Astrocyte (in vitro differentiated cells and primary cell): ENCODE data around the gene ASPN. TPM values are rescaled to one million over a fixed set of nuclear protein-coding genes. Genes with fewer than 3 reads are reported as not detected.

Source experiments
- DNase-seq: peaks from one replicate; pipeline ENCODE4 v3.0.0-alpha.2; 2010; ENCODE audit warnings: low read depth
- FAIRE-seq: peaks from 2 replicates; lab custom pipeline; 2011; peaks lifted over from hg19 to GRCh38; lab: Jason Lieb, UNC
- H2AFZ ChIP-seq: 2 replicates; pipeline ENCODE4 v1.6.0; 2012; ENCODE audit warnings: low read depth, low read length, inconsistent platforms
- H3K27ac ChIP-seq: 2 replicates; pipeline ENCODE4 v1.5.1; 2011; ENCODE audit warnings: low read depth, low read length, inconsistent platforms
- H3K27me3 ChIP-seq: 2 replicates; pipeline ENCODE4 v1.6.0; 2011; ENCODE audit warnings: low read length, inconsistent platforms; ENCODE audit not compliant: insufficient read depth
- H3K36me3 ChIP-seq: 2 replicates; pipeline ENCODE4 v1.5.1; 2011; ENCODE audit warnings: low read length, inconsistent platforms; ENCODE audit not compliant: insufficient read depth
- H3K4me1 ChIP-seq: 2 replicates; pipeline ENCODE4 v1.5.1; 2011; ENCODE audit warnings: low read length, inconsistent platforms; ENCODE audit not compliant: insufficient read depth
- H3K4me2 ChIP-seq: 2 replicates; pipeline ENCODE4 v1.6.0; 2012; ENCODE audit warnings: low read length, inconsistent platforms
- H3K4me3 ChIP-seq: 2 replicates; pipeline ENCODE4 v1.5.1; 2011; ENCODE audit warnings: low read depth, mild to moderate bottlenecking, low read length, inconsistent platforms; ENCODE audit not compliant: insufficient read depth
- H3K79me2 ChIP-seq: 2 replicates; pipeline ENCODE4 v1.6.0; 2012; ENCODE audit warnings: mild to moderate bottlenecking, low read length, inconsistent platforms; ENCODE audit not compliant: insufficient read depth
- H3K9ac ChIP-seq: 2 replicates; pipeline ENCODE4 v1.6.0; 2012; ENCODE audit warnings: mild to moderate bottlenecking, low read length, inconsistent platforms
- H3K9me3 ChIP-seq: 2 replicates; pipeline ENCODE4 v1.5.1; 2012; ENCODE audit warnings: low read depth, mild to moderate bottlenecking, low read length, inconsistent platforms; ENCODE audit not compliant: insufficient read depth
- H4K20me1 ChIP-seq: 2 replicates; pipeline ENCODE4 v1.6.0; 2012; ENCODE audit warnings: low read length, inconsistent platforms; ENCODE audit not compliant: insufficient read depth
- H3K27ac Mint-ChIP-seq: one replicate; pipeline ENCODE4 v1.8.0; 2021; ENCODE audit warnings: mild to moderate bottlenecking, mixed read lengths; ENCODE audit not compliant: unreplicated experiment
- H3K27me3 Mint-ChIP-seq: one replicate; pipeline ENCODE4 v1.8.0; 2021; ENCODE audit warnings: low read depth, mixed read lengths; ENCODE audit not compliant: unreplicated experiment
- H3K36me3 Mint-ChIP-seq: one replicate; pipeline ENCODE4 v1.8.0; 2021; ENCODE audit warnings: low read depth, mixed read lengths; ENCODE audit not compliant: unreplicated experiment
- H3K4me1 Mint-ChIP-seq: one replicate; pipeline ENCODE4 v1.8.0; 2021; ENCODE audit warnings: low read depth, mixed read lengths; ENCODE audit not compliant: unreplicated experiment
- H3K4me3 Mint-ChIP-seq: one replicate; pipeline ENCODE4 v1.8.0; 2021; ENCODE audit warnings: mild to moderate bottlenecking, moderate library complexity, mixed read lengths; ENCODE audit not compliant: unreplicated experiment
- H3K9me3 Mint-ChIP-seq: one replicate; pipeline ENCODE4 v1.8.0; 2021; ENCODE audit warnings: mild to moderate bottlenecking, mixed read lengths; ENCODE audit not compliant: unreplicated experiment
- EZH2 ChIP-seq: IDR thresholded peaks from 2 replicates; pipeline ENCODE4 v1.6.1; 2012; ENCODE audit warnings: mild to moderate bottlenecking, low read length, inconsistent platforms; ENCODE audit not compliant: insufficient read depth
- microRNA-seq: library from miRNA; unstranded; fragments of <30 nt; microRNA quantifications from one replicate; pipeline ENCODE4 v1.2.0, GENCODE V29; 2020
- total RNA-seq: library from RNA; stranded (reverse); gene quantifications from 2 replicates; pipeline ENCODE4 v1.2.1, GENCODE V29; 2021
- TF ChIP-seq, protein P1 (sequence below): IDR thresholded peaks from 2 replicates; pipeline ENCODE4 v1.5.1; 2011; ENCODE audit warnings: low read depth, mild to moderate bottlenecking, inconsistent platforms, low read length, moderate library complexity; ENCODE audit not compliant: insufficient read depth

ASPN gene
- total RNA-seq, 1 donor from 2014 or later = not detected

DNA sequence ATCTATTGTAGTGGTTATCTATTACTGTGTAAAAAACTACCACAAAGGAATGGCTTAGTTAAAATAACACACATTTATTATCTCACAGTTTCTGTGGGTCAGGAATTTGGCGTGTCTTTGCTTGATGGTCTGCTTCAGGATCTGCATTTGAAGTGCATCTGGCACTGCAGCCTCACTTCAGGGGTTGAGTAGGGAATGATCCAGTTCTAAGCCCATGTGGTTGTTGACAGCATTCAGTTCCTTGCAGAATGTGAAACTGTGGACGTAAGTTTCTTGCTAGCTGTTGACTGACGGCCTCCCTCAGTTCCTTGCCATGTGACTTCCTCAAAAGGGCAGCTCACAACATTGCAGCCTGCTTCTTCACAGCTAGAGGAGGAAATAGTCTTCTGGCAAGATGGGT is 75.8 kb downstream of the ASPN start:
- Mint-ChIP-seq H3K9me3 (no peaks in the 10 kb centered on the region), H3K27me3 (no peaks in the 10 kb centered on the region), H3K27ac (no peak overlapping the region), H3K4me1 (peaks cover 7% of the 10 kb centered on the region), H3K4me3 (no peak overlapping the region), H3K36me3 (no peaks in the 10 kb centered on the region)
- H3K27ac ChIP-seq = no peak overlapping the region
- no peaks in the 10 kb centered on the region for H3K79me2 ChIP-seq
- TF ChIP-seq, protein P1, sequence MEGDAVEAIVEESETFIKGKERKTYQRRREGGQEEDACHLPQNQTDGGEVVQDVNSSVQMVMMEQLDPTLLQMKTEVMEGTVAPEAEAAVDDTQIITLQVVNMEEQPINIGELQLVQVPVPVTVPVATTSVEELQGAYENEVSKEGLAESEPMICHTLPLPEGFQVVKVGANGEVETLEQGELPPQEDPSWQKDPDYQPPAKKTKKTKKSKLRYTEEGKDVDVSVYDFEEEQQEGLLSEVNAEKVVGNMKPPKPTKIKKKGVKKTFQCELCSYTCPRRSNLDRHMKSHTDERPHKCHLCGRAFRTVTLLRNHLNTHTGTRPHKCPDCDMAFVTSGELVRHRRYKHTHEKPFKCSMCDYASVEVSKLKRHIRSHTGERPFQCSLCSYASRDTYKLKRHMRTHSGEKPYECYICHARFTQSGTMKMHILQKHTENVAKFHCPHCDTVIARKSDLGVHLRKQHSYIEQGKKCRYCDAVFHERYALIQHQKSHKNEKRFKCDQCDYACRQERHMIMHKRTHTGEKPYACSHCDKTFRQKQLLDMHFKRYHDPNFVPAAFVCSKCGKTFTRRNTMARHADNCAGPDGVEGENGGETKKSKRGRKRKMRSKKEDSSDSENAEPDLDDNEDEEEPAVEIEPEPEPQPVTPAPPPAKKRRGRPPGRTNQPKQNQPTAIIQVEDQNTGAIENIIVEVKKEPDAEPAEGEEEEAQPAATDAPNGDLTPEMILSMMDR = no peak
- TF ChIP-seq EZH2 = no peak
- H3K36me3 ChIP-seq = no peaks in the 10 kb centered on the region
- no peak overlapping the region for H3K9ac ChIP-seq
- H3K4me2 ChIP-seq = no peak overlapping the region
- H4K20me1 ChIP-seq = no peaks in the 10 kb centered on the region
- H3K4me1 ChIP-seq = peaks cover 4% of the 10 kb centered on the region
- H3K27me3 ChIP-seq = no peaks in the 10 kb centered on the region
- no peak overlapping the region for H2AFZ ChIP-seq
- no peaks in the 10 kb centered on the region for H3K9me3 ChIP-seq
- FAIRE-seq = no peak
- no peak overlapping the region for H3K4me3 ChIP-seq
- peak; percentile 49 for DNase-seq

Small RNA genes within 50 kb of the gene (microRNA-seq; reads per million reads assigned to microRNA genes)
- gene MIR4670 = not detected

Other genes starting within 250 kb of the ASPN start
- gene IARS1, start 188.8 kb downstream of the ASPN start, total RNA-seq = 226 and 232 TPM in 2 replicates
- gene NOL8, start 157.2 kb downstream of the ASPN start, total RNA-seq = 29.9 and 33.1 TPM in 2 replicates
- 1.9 and 2.0 TPM in 2 replicates for gene CENPP, start 156.6 kb downstream of the ASPN start, total RNA-seq
- not detected in 2 replicates for gene OGN, start 77.9 kb downstream of the ASPN start, total RNA-seq
- gene OMD, start 58.0 kb downstream of the ASPN start, total RNA-seq = not detected in 2 replicates
- gene ECM2, start 53.5 kb upstream of the ASPN start, total RNA-seq = 0.18 and 0.22 TPM in 2 replicates
- gene IPPK, start 187.6 kb upstream of the ASPN start, total RNA-seq = 11.3 and 14.1 TPM in 2 replicates